OCI-LY7 (cell line): ENCODE measurements around the gene POLR1C.

Experiments
- CTCF ChIP-seq: fragments of 200-600 bp; sonication (generic); conservative IDR thresholded peaks from 2 replicates; pipeline ENCODE4 v1.5.1; 2014; ENCODE audit warnings: mild to moderate bottlenecking, antibody characterized with exemption, low read length, moderate library complexity, mixed read lengths
- EZH2phosphoT487 ChIP-seq: fragments of 200-600 bp; sonication (generic); IDR thresholded peaks from 2 replicates; pipeline ENCODE4 v1.6.1; 2018; ENCODE audit warnings: low read depth, borderline replicate concordance, mild to moderate bottlenecking, mixed run types, antibody characterized with exemption, low read length, moderate library complexity, mixed read lengths

GRCh38 chr6:43496370-43497128 is 20.3 kb upstream of the POLR1C start:
- TF ChIP-seq CTCF (peak; percentile 72), EZH2phosphoT487 (no peak)
